Large intestine (tissue), 3 donors: Measurements from ENCODE around the gene KRT37. TPM values are rescaled to one million over a fixed set of nuclear protein-coding genes. Genes with fewer than 3 reads are reported as not detected.

Experiments
- DNase-seq, 2 donors: peaks; one replicate each; pipeline versions ENCODE4 v3.0.0 to v3.0.0-alpha.2; 2013
- H3K27ac ChIP-seq: one replicate; pipeline ENCODE4 v1.5.1; 2013; ENCODE audit warnings: low read length
- H3K27me3 ChIP-seq: 2 replicates; pipeline ENCODE4 v1.6.1; 2013; ENCODE audit warnings: low read length; ENCODE audit not compliant: control insufficient read depth, insufficient read depth
- H3K36me3 ChIP-seq: 2 replicates; pipeline ENCODE4 v1.6.1; 2013; ENCODE audit warnings: low read length; ENCODE audit not compliant: control insufficient read depth, insufficient read depth
- H3K4me1 ChIP-seq: one replicate; pipeline ENCODE4 v1.6.1; 2013; ENCODE audit warnings: low read length; ENCODE audit not compliant: control insufficient read depth, insufficient read depth
- H3K4me3 ChIP-seq: one replicate; pipeline ENCODE4 v1.5.1; 2013; ENCODE audit warnings: low read length
- H3K9me3 ChIP-seq: one replicate; pipeline ENCODE4 v1.6.1; 2013; ENCODE audit warnings: mild to moderate bottlenecking, low read depth, low read length, moderate library complexity; ENCODE audit not compliant: control insufficient read depth
- WGBS: methylation state at CpG from one replicate; pipeline ENCODE4 v1.1.5; 2013; ENCODE audit warnings: low lambda C conversion rate; ENCODE audit not compliant: insufficient coverage; 5-methylcytosine and 5-hydroxymethylcytosine counted together
- polyA plus RNA-seq: library from polyadenylated mRNA; unstranded; fragments of 120-200 nt; gene quantifications from one replicate; pipeline ENCODE4 v1.2.1, GENCODE V29; 2013

Gene KRT37
- polyA plus RNA-seq, 1 donor = not detected

GRCh38 chr17:41420134-41420533, 4.3 kb downstream of the KRT37 start:
- no CpG with 5 or more reads among the region's 4 CpGs for WGBS
- no peak overlapping the region for H3K4me3 ChIP-seq
- H3K9me3 ChIP-seq = no peaks in the 10 kb centered on the region

GRCh38 chr17:41419716-41420115, 4.7 kb downstream of the KRT37 start:
- no peak overlapping the region for H3K27ac ChIP-seq
- H3K9me3 ChIP-seq = no peaks in the 10 kb centered on the region
- no CpG with 5 or more reads among the region's 4 CpGs for WGBS
- no peaks in the 10 kb centered on the region for H3K36me3 ChIP-seq
- H3K4me1 ChIP-seq = no peaks in the 10 kb centered on the region
- H3K4me3 ChIP-seq = no peak overlapping the region
- DNase-seq = no peak
- peaks cover 8% of the 10 kb centered on the region for H3K27me3 ChIP-seq

More at GRCh38 chr17:41420134-41420533, 4.3 kb downstream of the KRT37 start:
- no peak overlapping the region for H3K27ac ChIP-seq
- no peaks in the 10 kb centered on the region for H3K4me1 ChIP-seq
- no peaks in the 10 kb centered on the region for H3K36me3 ChIP-seq
- peaks cover 8% of the 10 kb centered on the region for H3K27me3 ChIP-seq
- no peak for DNase-seq

GRCh38 chr17:41418116-41418860, 6.1 kb downstream of the KRT37 start:
- WGBS = no CpG with 5 or more reads among the region's 7 CpGs

GRCh38 chr17:41417576-41418015, 6.8 kb downstream of the KRT37 start:
- DNase-seq = no peak
- no peaks in the 10 kb centered on the region for H3K27me3 ChIP-seq
- H3K27ac ChIP-seq = no peak overlapping the region
- H3K4me1 ChIP-seq = no peaks in the 10 kb centered on the region
- H3K36me3 ChIP-seq = no peaks in the 10 kb centered on the region
- H3K9me3 ChIP-seq = no peaks in the 10 kb centered on the region
- H3K4me3 ChIP-seq = no peak overlapping the region
- WGBS = 86% methylated on average over 1 of the region's 4 CpGs

More at GRCh38 chr17:41418116-41418860, 6.1 kb downstream of the KRT37 start:
- Histone ChIP-seq H3K27me3 (no peaks in the 10 kb centered on the region), H3K27ac (no peak overlapping the region), H3K9me3 (no peaks in the 10 kb centered on the region), H3K4me1 (no peaks in the 10 kb centered on the region), H3K4me3 (no peak overlapping the region), H3K36me3 (no peaks in the 10 kb centered on the region)
- DNase-seq = no peak

GRCh38 chr17:41417127-41417526, 7.3 kb downstream of the KRT37 start:
- H3K4me1 ChIP-seq = no peaks in the 10 kb centered on the region
- H3K27ac ChIP-seq = no peak overlapping the region
- no CpG with 5 or more reads among the region's 6 CpGs for WGBS

GRCh38 chr17:41416479-41416878, 7.9 kb downstream of the KRT37 start:
- Histone ChIP-seq H3K27ac (no peak overlapping the region), H3K36me3 (no peaks in the 10 kb centered on the region), H3K4me1 (no peaks in the 10 kb centered on the region), H3K9me3 (no peaks in the 10 kb centered on the region), H3K4me3 (no peak overlapping the region), H3K27me3 (no peaks in the 10 kb centered on the region)
- no peak for DNase-seq
- 88% methylated on average over 1 of the region's 5 CpGs for WGBS

More at GRCh38 chr17:41417127-41417526, 7.3 kb downstream of the KRT37 start:
- Histone ChIP-seq H3K27me3 (no peaks in the 10 kb centered on the region), H3K9me3 (no peaks in the 10 kb centered on the region), H3K36me3 (no peaks in the 10 kb centered on the region), H3K4me3 (no peak overlapping the region)
- DNase-seq = no peak

GRCh38 chr17:41415833-41416335, 8.5 kb downstream of the KRT37 start:
- Histone ChIP-seq H3K4me1 (no peaks in the 10 kb centered on the region), H3K36me3 (no peaks in the 10 kb centered on the region), H3K27me3 (no peaks in the 10 kb centered on the region), H3K27ac (no peak overlapping the region), H3K4me3 (no peak overlapping the region), H3K9me3 (no peaks in the 10 kb centered on the region)
- 65% methylated on average over 2 of the region's 3 CpGs for WGBS
- no peak for DNase-seq

- Histone ChIP-seq H3K9me3 (no peaks in the 10 kb centered on the region), H3K4me1 (no peaks in the 10 kb centered on the region), H3K36me3 (no peaks in the 10 kb centered on the region), H3K27ac (no peak overlapping the region), H3K4me3 (no peak overlapping the region), H3K27me3 (no peaks in the 10 kb centered on the region)
- no CpG with 5 or more reads among the region's 4 CpGs for WGBS
- no peak for DNase-seq
Measured at GRCh38 chr17:41415411-41415810, 9.0 kb downstream of the KRT37 start.

- H3K27ac ChIP-seq = no peak overlapping the region
- DNase-seq = no peak
- no peak overlapping the region for H3K4me3 ChIP-seq
- H3K36me3 ChIP-seq = no peaks in the 10 kb centered on the region
- H3K4me1 ChIP-seq = no peaks in the 10 kb centered on the region
- H3K27me3 ChIP-seq = no peaks in the 10 kb centered on the region
- WGBS = no CpG with 5 or more reads among the region's 2 CpGs
- no peaks in the 10 kb centered on the region for H3K9me3 ChIP-seq
Measured at GRCh38 chr17:41413982-41414381, 10.4 kb downstream of the KRT37 start.

- no peak overlapping the region for H3K27ac ChIP-seq
- H3K4me1 ChIP-seq = no peaks in the 10 kb centered on the region
- no peaks in the 10 kb centered on the region for H3K9me3 ChIP-seq
- H3K27me3 ChIP-seq = no peaks in the 10 kb centered on the region
- H3K4me3 ChIP-seq = no peak overlapping the region
- WGBS = 69% methylated on average over 2 of the region's 5 CpGs
- no peak for DNase-seq
- H3K36me3 ChIP-seq = no peaks in the 10 kb centered on the region
Measured at GRCh38 chr17:41413353-41413957, 10.9 kb downstream of the KRT37 start.
